Measurements from ENCODE around the gene DHPS. TPM values are rescaled to one million over a fixed set of nuclear protein-coding genes. Genes with fewer than 3 reads are reported as not detected.

Gene DHPS
- total and polyA plus RNA-seq, 2 of the 4 experiments (the other 2 are of a cell fraction): 82.8 to 85.0 TPM

DNA sequence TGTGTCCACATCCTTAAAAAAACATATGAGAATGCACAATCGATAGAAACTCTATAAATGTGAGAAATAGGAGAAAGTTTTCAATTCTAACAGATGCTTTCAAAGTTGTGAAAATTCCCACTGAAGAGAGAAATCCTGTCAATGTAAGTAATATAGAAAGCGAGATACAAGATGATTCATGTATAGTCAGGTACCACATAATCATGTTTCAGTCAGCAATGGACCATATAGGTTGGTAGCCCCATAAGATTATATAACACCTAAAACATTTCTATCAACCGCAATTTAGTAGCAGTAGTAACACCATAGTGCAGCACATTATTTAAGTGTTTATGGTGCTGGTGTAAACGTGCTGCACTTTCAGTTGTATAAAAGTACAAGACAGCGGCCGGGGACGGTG is 52.5 kb downstream of the DHPS start:
- no TSS peak for BruUV-seq (replicated peaks)

More for the DNA sequence above, 52.5 kb downstream of the DHPS start:
- Histone ChIP-seq H3K27ac (ENCODE audit: insufficient read depth, low read length) (no peak overlapping the region), H3K79me1 (ENCODE audit: low read depth in 1 of 2, low read length in 2 of 2) (peaks cover 6 to 12% of the 10 kb centered on the region in 2 experiments), H3K18ac (ENCODE audit: low read depth, low read length) (no peak overlapping the region), H3K4me1 (ENCODE audit: control insufficient read depth, insufficient read depth, low read length) (no peaks in the 10 kb centered on the region), H3K4ac (ENCODE audit: low read depth, low read length) (no peak overlapping the region), H3K27me3 (ENCODE audit: control insufficient read depth, insufficient read depth, low read length) (no peaks in the 10 kb centered on the region), H2BK15ac (ENCODE audit: low read depth, low read length) (no peak overlapping the region), H3K4me2 (ENCODE audit: low read depth, low read length) (no peak overlapping the region), H4K20me1 (ENCODE audit: insufficient read depth, low read length) (no peaks in the 10 kb centered on the region), H2AK9ac (replicated peaks; ENCODE audit: low read depth, low read length, poor library complexity) (no peak overlapping the region), H4K5ac (ENCODE audit: low read depth, low read length) (no peak overlapping the region), H4K91ac (ENCODE audit: insufficient read depth, low read depth, low read length) (no peak overlapping the region), H2BK20ac (ENCODE audit: low read depth, low read length) (no peak overlapping the region), H3K23ac (ENCODE audit: low read depth, low read length) (no peak overlapping the region), H2BK5ac (ENCODE audit: low read depth, low read length, poor library complexity, severe bottlenecking) (no peak overlapping the region), H2AK5ac (ENCODE audit: low read depth, low read length) (no peak overlapping the region), H3K9me1 (ENCODE audit: insufficient read depth, low read length) (no peaks in the 10 kb centered on the region), H3K14ac (replicated peaks; ENCODE audit: low read depth, low read length) (no peak overlapping the region), H3K4me3 (ENCODE audit: insufficient read depth, low read depth, low read length) (no peak overlapping the region), H2BK120ac (ENCODE audit: low read depth, low read length) (no peak overlapping the region), H2AFZ (replicated peaks; ENCODE audit: low read length, poor library complexity) (no peak overlapping the region), H3K36me3 (ENCODE audit: control insufficient read depth, insufficient read depth, low read length) (peaks cover 64% of the 10 kb centered on the region), H3K9me3 (ENCODE audit: control insufficient read depth, insufficient read depth, low read length) (peaks cover 56% of the 10 kb centered on the region), H3K56ac (ENCODE audit: extremely low read depth, insufficient read depth, low read length) (no peak overlapping the region), H3K9ac (ENCODE audit: low read depth, low read length) (no peak overlapping the region), H4K8ac (ENCODE audit: low read depth in 2 of 2, low read length in 2 of 2) (no peak overlapping the region)
- dilution Hi-C loops (cut with HindIII; ENCODE audit: low sequenced_read_pairs, unreplicated experiment) (no loop called here), intact Hi-C loops (cut with micrococcal nuclease) (no loop called here), in situ Hi-C loops (cut with MboI; ENCODE audit: low sequenced_read_pairs) (no loop called here)
- no peak for ATAC-seq (ENCODE audit: low read depth)
- no peak for DNase-seq
- POLR2A ChIA-PET (ENCODE audit: unreplicated experiment): no interaction called here
- CTCF ChIA-PET: no interaction called here
- no CpG with 5 or more reads among the region's 7 CpGs for WGBS, 2 experiments (ENCODE audit: extremely low coverage in 2 of 2, insufficient read length in 1 of 2)
- TF ChIP-seq RCOR1 (IDR thresholded peaks at IDR 0.05; ENCODE audit: insufficient replicate concordance, low read length): no peak
